ENCODE data around the gene USP13. TPM values are rescaled to one million over a fixed set of nuclear protein-coding genes. Genes with fewer than 3 reads are reported as not detected.

The USP13 gene
- total and polyA plus RNA-seq, 2 of the 13 experiments (the other 11 are each of a cell fraction or from before 2014, with no cell fraction given), result 15.9 to 36.7 TPM

GRCh38 chr3:179682426-179683080 is 29.7 kb downstream of the USP13 start:
- POLR2A ChIA-PET, result no interaction called here
- peaks cover 14% of the 10 kb centered on the region for H3K4me1 ChIP-seq (ENCODE audit: insufficient read depth, low read length)
- H3K9me3 ChIP-seq (ENCODE audit: low read length), result no peaks in the 10 kb centered on the region
- H3K27me3 ChIP-seq (ENCODE audit: control insufficient read depth in 1 of 2, insufficient read depth in 2 of 2, low read length in 2 of 2), result no peaks in the 10 kb centered on the region
- BruUV-seq (replicated peaks), result no TSS peak
- DNase-seq (ENCODE audit: low spot score) (no peak), ATAC-seq (no peak), FAIRE-seq (no peak)
- 0 out of 2 replicates have a peak, but pooled peaks cover 2% of the 10 kb centered on the region for H4K20me1 ChIP-seq (ENCODE audit: insufficient read depth, low read length)
- no peak overlapping the region for H3K9ac ChIP-seq (ENCODE audit: insufficient read depth, low read depth, low read length)
- peaks cover 5 to 21% of the 10 kb centered on the region in 2 experiments for H3K36me3 ChIP-seq (replicated peaks in 1 of 2; ENCODE audit: control insufficient read depth in 1 of 2, insufficient read depth in 2 of 2, low read length in 2 of 2)
- CTCF ChIA-PET (ENCODE audit: low intra/inter-chr PET ratio, low total read pairs), result no interaction called here
- H3K79me2 ChIP-seq (ENCODE audit: insufficient read depth, low read length), result peaks cover 45% of the 10 kb centered on the region
- H3K4me3 ChIP-seq (replicated peaks in 1 of 3; ENCODE audit: insufficient read depth in 1 of 3, low read depth in 2 of 3, low read length in 3 of 3), result no peak overlapping the region
- H3K4me2 ChIP-seq (ENCODE audit: low read depth, low read length), result no peak overlapping the region
- 74% methylated on average over 4 of the region's 4 CpGs for WGBS (ENCODE audit: low lambda C conversion rate)
- in situ Hi-C loops (cut with HindIII; ENCODE audit: extremely low pct_ligation_motif_present, low pct_unique_long_range_greater_than_20kb), result no loop called here
- H2AFZ ChIP-seq (ENCODE audit: low read length), result no peak overlapping the region
- no peak overlapping the region for H3K27ac ChIP-seq (ENCODE audit: extremely low read length, insufficient read depth, low read length)
- intact Hi-C loops (cut with micrococcal nuclease; ENCODE audit: unreplicated experiment), result no loop called here
- TF ChIP-seq USF2 (IDR thresholded peaks at IDR 0.05; ENCODE audit: low read depth, low read length) (no peak), USF2 (CRISPR knock-in tag; IDR thresholded peaks at IDR 0.05; ENCODE audit: borderline replicate concordance) (no peak), IRX3 (CRISPR knock-in tag; IDR thresholded peaks at IDR 0.05; ENCODE audit: borderline replicate concordance, low read depth) (no peak), HNRNPLL (IDR thresholded peaks at IDR 0.05; ENCODE audit: low read depth, low read length, poor library complexity, severe bottlenecking) (no peak), NPAS2 (CRISPR knock-in tag; IDR thresholded peaks at IDR 0.05; ENCODE audit: borderline replicate concordance) (no peak), KDM1A (CRISPR knock-in tag; IDR thresholded peaks at IDR 0.05) (no peak), ZNF777 (CRISPR knock-in tag; IDR thresholded peaks at IDR 0.05) (no peak), JDP2 (CRISPR knock-in tag; IDR thresholded peaks at IDR 0.05; ENCODE audit: borderline replicate concordance) (no peak), ATAD3A (CRISPR knock-in tag; IDR thresholded peaks at IDR 0.05) (no peak), ZNF431 (CRISPR knock-in tag; IDR thresholded peaks at IDR 0.05; ENCODE audit: borderline replicate concordance, low read depth) (no peak), NR3C1 (CRISPR knock-in tag; IDR thresholded peaks at IDR 0.05) (no peak), ZSCAN22 (CRISPR knock-in tag; IDR thresholded peaks at IDR 0.05) (no peak), ZNF75D (CRISPR knock-in tag; IDR thresholded peaks at IDR 0.05; ENCODE audit: borderline replicate concordance) (no peak), ADNP (CRISPR knock-in tag; IDR thresholded peaks at IDR 0.05) (no peak), ESRRA (CRISPR knock-in tag; IDR thresholded peaks at IDR 0.05; ENCODE audit: low read depth) (no peak)
- TF ChIP-seq, protein P1, sequence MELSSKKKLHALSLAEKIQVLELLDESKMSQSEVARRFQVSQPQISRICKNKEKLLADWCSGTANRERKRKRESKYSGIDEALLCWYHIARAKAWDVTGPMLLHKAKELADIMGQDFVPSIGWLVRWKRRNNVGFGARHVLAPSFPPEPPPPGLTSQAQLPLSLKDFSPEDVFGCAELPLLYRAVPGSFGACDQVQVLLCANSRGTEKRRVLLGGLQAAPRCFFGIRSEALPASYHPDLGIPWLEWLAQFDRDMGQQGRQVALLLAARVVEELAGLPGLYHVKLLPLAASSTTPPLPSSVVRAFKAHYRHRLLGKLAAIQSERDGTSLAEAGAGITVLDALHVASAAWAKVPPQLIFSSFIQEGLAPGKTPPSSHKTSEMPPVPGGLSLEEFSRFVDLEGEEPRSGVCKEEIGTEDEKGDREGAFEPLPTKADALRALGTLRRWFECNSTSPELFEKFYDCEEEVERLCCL (CRISPR knock-in tag; IDR thresholded peaks at IDR 0.05; ENCODE audit: borderline replicate concordance), result no peak
- TF ChIP-seq, protein P2, sequence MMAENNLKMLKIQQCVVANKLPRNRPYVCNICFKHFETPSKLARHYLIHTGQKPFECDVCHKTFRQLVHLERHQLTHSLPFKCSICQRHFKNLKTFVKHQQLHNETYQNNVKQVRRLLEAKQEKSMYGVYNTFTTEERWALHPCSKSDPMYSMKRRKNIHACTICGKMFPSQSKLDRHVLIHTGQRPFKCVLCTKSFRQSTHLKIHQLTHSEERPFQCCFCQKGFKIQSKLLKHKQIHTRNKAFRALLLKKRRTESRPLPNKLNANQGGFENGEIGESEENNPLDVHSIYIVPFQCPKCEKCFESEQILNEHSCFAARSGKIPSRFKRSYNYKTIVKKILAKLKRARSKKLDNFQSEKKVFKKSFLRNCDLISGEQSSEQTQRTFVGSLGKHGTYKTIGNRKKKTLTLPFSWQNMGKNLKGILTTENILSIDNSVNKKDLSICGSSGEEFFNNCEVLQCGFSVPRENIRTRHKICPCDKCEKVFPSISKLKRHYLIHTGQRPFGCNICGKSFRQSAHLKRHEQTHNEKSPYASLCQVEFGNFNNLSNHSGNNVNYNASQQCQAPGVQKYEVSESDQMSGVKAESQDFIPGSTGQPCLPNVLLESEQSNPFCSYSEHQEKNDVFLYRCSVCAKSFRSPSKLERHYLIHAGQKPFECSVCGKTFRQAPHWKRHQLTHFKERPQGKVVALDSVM (CRISPR knock-in tag; IDR thresholded peaks at IDR 0.05), result no peak
- TF ChIP-seq, protein P3, sequence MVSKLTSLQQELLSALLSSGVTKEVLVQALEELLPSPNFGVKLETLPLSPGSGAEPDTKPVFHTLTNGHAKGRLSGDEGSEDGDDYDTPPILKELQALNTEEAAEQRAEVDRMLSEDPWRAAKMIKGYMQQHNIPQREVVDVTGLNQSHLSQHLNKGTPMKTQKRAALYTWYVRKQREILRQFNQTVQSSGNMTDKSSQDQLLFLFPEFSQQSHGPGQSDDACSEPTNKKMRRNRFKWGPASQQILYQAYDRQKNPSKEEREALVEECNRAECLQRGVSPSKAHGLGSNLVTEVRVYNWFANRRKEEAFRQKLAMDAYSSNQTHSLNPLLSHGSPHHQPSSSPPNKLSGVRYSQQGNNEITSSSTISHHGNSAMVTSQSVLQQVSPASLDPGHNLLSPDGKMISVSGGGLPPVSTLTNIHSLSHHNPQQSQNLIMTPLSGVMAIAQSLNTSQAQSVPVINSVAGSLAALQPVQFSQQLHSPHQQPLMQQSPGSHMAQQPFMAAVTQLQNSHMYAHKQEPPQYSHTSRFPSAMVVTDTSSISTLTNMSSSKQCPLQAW (CRISPR knock-in tag; IDR thresholded peaks at IDR 0.05), result no peak

All from HepG2 (cell line).